Measurements from ENCODE around the gene DNAH14.

DNA sequence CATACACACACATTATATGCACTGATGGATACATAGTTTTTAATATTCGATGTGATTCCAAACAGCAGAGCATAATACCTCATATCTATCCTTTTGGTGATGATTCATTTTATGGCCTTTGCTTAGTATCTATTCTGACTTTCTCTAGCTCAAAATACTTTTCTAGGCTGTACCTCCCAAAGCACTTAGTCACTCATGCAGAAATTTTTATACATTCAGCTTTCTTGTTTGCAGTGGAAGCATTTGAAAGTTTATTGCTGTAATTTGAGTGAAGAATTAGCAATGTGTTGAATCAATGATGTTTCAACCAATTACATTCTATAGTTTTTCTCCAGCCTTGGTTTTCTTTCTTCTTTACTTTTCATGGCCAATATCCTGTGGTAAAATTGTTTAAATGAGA, 431.7 kb downstream of the DNAH14 start:
- TF ChIP-seq, protein P1, sequence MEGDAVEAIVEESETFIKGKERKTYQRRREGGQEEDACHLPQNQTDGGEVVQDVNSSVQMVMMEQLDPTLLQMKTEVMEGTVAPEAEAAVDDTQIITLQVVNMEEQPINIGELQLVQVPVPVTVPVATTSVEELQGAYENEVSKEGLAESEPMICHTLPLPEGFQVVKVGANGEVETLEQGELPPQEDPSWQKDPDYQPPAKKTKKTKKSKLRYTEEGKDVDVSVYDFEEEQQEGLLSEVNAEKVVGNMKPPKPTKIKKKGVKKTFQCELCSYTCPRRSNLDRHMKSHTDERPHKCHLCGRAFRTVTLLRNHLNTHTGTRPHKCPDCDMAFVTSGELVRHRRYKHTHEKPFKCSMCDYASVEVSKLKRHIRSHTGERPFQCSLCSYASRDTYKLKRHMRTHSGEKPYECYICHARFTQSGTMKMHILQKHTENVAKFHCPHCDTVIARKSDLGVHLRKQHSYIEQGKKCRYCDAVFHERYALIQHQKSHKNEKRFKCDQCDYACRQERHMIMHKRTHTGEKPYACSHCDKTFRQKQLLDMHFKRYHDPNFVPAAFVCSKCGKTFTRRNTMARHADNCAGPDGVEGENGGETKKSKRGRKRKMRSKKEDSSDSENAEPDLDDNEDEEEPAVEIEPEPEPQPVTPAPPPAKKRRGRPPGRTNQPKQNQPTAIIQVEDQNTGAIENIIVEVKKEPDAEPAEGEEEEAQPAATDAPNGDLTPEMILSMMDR (IDR thresholded peaks at IDR 0.05), result no peak
- no peak for TF ChIP-seq POLR2AphosphoS5 (IDR thresholded peaks at IDR 0.05)
